Endometrial microvascular endothelial cells (primary cell): ENCODE results near the gene PACSIN1. TPM values are rescaled to one million over a fixed set of nuclear protein-coding genes. Genes with fewer than 3 reads are reported as not detected.

Experiments
- in situ Hi-C: cut with HindIII; loops from 2 replicates; pipeline ENCODE4 v1.10.0; 2017; ENCODE audit warnings: low sequenced_read_pairs, low pct_unique_long_range_greater_than_20kb; ENCODE audit errors: inconsistent ontology term
- total RNA-seq: library from RNA; depleted of rRNA; stranded (reverse); fragments of >200 nt; gene quantifications from one replicate; pipeline ENCODE4 v1.2.3, GENCODE V29; 2015; ENCODE audit errors: inconsistent ontology term

PACSIN1 gene
- total RNA-seq, 1 donor from 2014 or later: not detected

GRCh38 chr6:34553750-34554149, 87.9 kb downstream of the PACSIN1 start:
- in situ Hi-C loops: no loop called here

- in situ Hi-C loops: no loop called here
These were observed 88.6 kb downstream of the PACSIN1 start for GRCh38 chr6:34554291-34555006.

GRCh38 chr6:34555007-34555322, 89.1 kb downstream of the PACSIN1 start:
- in situ Hi-C loops: no loop called here

GRCh38 chr6:34555328-34555727, 89.5 kb downstream of the PACSIN1 start:
- in situ Hi-C loops: no loop called here

GRCh38 chr6:34556031-34556471, 90.2 kb downstream of the PACSIN1 start, which contains the start of gene SPDEF:
TSS of gene SPDEF (minus strand) at chr6:34556329. CDS start at chr6:34544455, 11,874 bp downstream.
- in situ Hi-C loops: no loop called here

GRCh38 chr6:34556493-34556892, 90.6 kb downstream of the PACSIN1 start:
- in situ Hi-C loops: no loop called here

GRCh38 chr6:34557228-34557627, 91.4 kb downstream of the PACSIN1 start:
- in situ Hi-C loops: no loop called here

- in situ Hi-C loops: no loop called here
These were observed 92.4 kb downstream of the PACSIN1 start for GRCh38 chr6:34558172-34558714.

GRCh38 chr6:34559651-34560365, 93.9 kb downstream of the PACSIN1 start:
- in situ Hi-C loops: no loop called here

- in situ Hi-C loops: no loop called here
These were observed 94.7 kb downstream of the PACSIN1 start for GRCh38 chr6:34560366-34561226.

GRCh38 chr6:34561227-34561530, 95.3 kb downstream of the PACSIN1 start:
- in situ Hi-C loops: no loop called here

- in situ Hi-C loops: no loop called here
These were observed 96.5 kb downstream of the PACSIN1 start for GRCh38 chr6:34562350-34562749.

GRCh38 chr6:34562861-34563512, 97.1 kb downstream of the PACSIN1 start:
- in situ Hi-C loops: no loop called here

GRCh38 chr6:34563513-34563870, 97.6 kb downstream of the PACSIN1 start:
- in situ Hi-C loops: no loop called here

- in situ Hi-C loops: no loop called here
These were observed 98.3 kb downstream of the PACSIN1 start for GRCh38 chr6:34564181-34564580.

GRCh38 chr6:34565722-34566137, 99.9 kb downstream of the PACSIN1 start:
- in situ Hi-C loops: no loop called here

GRCh38 chr6:34566830-34567546, 101.1 kb downstream of the PACSIN1 start:
- in situ Hi-C loops: no loop called here
